NCI-H128 (cell line): ENCODE measurements around the gene COMMD6.

Experiments used
- DNase-seq: peaks from one replicate; lab custom pipeline; 2025; ENCODE audit not compliant: unreplicated experiment; lab: John Stamatoyannopoulos, UW

Gene COMMD6

DNA sequence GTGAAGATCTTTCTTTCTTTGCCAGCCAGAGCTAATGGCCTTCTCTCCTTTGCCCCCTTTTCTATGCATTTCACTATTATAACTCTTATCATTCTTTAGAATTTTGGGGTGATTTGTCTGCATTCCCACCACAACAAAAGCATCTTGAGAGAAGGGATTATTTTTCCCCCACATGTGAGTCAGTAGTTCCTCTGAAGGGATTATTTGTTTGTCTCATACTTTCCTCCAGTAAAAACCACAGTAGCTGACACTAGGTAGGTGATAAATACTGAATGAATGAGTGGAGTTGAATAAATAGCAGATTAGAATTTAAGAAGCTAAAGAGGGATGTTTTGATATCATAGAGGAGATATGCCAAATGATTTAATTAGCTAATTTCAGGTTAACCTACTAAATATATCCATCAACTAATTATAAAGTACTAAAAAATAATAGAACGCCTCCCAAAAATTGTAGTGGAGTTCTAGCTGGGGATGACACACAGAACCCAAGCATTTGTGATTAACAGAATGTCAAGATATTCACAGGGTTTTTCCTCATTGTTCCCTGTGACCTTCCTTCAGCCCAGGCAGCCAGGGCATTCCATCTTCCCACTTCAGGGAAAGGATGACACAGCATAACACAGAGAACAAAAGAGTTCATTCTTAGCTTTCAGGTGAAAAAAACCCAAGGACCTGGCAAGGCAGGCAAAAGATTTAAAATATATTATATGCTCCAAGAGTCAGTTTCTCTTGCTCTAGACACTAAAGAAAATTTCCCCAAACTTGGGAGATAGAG is 52.2 kb downstream of the COMMD6 start:
- no peak for DNase-seq

DNA sequence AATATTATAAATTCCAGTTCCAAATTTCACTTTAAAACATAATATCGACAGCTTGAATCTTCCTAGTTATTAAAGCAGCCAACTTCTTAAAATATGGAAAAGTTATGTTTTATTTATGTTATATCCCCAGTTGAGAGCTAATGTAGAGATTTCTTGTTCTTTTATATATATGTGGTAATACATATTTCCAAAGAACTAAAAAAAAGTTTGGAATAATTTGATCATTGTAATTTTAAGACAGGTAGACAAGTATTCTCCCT is 54.9 kb downstream of the COMMD6 start:
- DNase-seq, result no peak

DNA sequence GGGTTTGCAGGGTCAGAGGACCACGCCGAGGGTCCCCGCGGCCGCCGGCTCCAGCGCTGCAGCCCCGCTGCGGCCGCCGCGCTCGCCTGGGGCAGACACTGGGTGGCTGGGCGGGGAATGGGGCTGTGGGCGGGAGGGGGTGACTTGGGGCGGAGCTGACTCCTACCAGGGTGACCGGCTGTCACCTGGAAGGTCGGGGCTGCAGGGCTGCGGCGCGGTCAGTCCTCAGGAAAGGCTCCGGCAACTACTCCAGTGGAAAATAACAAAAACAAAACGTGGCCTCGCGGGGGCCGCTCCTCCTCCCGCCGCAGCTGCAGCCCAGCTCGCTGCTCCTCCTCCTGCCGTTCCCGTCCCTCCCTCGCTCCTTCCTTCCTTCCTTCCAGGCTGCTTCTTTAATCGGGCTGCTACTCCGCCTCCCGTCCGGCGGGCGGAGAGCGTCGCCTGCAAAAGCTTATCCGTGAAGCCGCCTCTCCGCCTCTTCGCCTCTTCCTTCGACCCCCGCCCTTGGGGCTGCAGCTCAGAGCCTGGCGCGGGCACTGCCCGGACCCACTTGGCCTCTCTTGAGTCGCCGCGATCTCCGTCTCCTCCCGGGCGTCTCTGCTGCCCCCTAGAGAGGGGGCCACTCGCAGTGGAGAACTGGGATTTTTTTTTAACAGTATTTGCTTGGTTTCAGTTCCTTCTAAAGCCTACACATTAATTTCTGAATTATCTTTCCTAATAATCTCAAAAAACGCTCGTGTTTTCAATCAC is 55.4 kb downstream of the COMMD6 start, which contains the start of gene TBC1D4:
TBC1D4 (minus strand) TSS at position 100 of the 750 bp plus-strand sequence. CDS start 402 bp downstream, outside the sequence.
- peak; percentile 69 for DNase-seq

DNA sequence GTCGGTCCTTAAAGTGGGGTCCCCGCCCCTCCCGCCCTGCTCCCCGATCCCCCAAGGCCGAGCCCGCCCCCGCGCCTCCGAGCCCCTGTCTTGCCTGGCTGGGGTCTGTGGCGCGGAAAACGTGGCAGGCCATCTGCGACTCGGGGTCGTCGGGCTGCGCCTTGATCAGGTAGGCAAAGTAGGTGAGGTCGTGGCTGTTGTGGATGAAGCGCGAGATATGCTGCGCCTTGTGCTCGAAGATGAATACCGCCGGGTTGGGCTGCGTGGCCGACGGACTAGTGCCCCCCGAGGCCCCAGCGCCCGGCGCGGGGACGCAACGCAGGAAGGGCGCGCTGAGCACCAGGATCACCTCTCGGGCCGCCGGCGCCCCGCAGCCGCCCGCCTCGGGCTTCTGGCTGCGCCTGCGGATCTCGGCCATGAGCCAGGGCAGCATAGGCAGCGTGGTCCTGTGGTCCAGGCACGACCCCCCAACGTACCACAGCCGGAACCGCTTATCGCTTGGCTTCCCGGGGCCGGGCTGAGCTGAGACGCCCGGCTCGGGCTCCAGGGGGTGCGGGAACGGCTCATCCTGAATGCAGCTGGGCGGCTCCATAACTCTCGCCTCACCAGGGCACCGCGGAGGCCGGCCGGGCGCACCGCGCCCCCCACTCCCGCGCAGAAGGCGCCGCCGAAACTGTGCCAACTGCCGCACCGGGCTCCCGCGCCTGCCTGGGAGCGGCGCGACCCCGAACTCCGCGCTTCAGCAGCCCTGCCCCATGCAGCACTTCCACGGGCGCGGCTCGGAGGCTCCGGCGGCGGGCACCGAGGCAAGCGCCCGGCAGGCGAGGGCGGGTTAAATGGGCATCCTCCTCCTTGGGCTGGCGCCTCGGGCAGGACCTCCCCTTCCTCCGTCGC is 56.2 kb downstream of the COMMD6 start:
- DNase-seq, result no peak

DNA sequence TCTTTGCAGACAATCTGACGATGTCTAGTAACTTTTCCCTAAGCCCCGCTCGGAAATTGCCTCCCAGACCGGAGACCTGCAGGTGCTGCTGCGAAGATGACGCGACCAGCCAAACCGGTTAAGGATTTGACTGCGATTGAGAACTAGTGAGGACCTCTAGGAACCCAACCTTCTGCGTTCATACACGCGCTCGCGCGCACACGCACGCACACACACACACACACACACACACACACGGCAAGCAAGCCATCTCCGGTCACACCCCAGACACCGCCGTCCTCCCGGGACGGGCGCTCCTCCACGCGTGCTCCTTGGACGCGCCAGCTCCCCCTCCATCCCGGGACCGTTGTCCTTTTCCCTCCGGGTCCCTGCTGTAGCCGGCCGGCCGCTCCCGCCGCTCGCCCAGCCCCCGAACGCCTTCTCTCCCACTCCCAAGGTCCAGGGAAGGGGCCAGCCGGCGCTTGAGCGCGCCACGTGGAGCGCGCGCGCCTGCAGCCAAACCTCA is 56.9 kb downstream of the COMMD6 start:
- DNase-seq, result peak; percentile 18

DNA sequence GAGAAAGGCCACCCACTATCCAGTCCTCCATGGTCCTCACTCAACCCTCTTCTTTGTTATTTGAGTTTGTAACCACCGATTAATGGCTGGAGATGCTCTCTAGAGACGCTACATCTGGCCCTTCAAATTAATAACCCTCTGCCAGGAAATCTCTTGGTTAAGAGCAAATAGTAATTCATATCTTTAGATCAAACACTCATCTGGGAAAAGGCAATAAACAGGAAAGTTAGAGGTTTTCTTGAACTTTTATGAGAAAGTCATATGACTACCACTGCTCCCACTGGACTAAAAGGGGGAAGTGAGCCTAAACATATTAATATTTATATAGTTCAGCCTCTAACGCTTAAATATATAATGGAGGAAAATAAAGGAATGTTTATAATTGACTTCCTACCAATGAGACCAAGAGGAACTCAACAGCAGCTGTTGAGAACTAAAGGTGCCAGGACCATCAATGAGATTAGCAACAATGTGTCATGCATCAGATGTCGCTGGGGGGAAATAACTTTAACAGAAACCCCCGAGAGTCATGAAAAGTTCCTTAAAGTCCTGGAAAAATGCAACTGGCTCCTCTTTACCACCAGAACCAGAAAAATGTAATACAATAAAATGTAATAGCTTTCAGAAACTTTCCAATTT is 58.4 kb downstream of the COMMD6 start:
- DNase-seq, result no peak

DNA sequence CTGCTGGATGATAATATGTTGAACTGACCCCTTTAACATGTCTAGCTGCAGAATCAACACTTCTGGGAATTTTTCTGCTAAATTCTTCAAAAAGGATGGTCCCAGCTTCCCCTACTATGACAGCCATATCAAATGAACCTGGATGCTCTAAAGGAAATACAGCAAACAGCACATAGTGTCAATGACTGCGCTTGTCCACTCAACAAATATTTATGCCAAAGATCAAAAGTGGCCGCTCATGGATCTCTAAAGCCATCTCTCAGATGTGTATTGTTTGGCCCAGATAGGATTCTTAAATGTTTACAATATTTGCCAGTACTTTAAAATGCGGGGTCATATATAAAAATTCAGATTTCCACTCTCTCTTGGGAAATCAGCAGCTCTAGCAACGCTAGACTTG is 59.0 kb downstream of the COMMD6 start:
- DNase-seq, result no peak
